Measurements from ENCODE around the gene ARHGDIG.

DNA sequence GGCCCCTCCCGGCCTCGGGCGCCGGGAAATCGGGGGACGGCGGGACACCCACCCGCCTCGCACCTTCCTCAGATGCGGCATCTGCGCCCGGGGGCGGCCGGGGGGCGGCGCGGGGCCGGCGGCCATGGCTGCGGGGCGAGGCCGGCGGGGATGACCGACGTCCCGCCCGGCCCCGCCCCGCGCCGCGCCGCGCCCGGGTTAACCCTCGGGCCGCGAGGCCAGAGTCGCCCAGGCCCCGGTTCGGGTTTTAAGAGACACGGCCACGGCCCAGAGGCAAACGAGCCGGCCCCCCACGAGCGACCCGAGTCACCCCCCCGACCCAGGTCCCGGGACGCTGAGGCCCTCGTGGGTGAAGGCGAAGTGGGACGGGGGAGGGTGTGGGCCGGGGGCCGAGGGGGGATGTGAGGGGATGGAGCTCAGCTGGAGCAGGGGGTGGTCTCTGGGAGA is 4.6 kb upstream of the ARHGDIG start, which contains the start of gene RGS11:
- TF ChIP-seq, protein P1, sequence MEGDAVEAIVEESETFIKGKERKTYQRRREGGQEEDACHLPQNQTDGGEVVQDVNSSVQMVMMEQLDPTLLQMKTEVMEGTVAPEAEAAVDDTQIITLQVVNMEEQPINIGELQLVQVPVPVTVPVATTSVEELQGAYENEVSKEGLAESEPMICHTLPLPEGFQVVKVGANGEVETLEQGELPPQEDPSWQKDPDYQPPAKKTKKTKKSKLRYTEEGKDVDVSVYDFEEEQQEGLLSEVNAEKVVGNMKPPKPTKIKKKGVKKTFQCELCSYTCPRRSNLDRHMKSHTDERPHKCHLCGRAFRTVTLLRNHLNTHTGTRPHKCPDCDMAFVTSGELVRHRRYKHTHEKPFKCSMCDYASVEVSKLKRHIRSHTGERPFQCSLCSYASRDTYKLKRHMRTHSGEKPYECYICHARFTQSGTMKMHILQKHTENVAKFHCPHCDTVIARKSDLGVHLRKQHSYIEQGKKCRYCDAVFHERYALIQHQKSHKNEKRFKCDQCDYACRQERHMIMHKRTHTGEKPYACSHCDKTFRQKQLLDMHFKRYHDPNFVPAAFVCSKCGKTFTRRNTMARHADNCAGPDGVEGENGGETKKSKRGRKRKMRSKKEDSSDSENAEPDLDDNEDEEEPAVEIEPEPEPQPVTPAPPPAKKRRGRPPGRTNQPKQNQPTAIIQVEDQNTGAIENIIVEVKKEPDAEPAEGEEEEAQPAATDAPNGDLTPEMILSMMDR (IDR thresholded peaks at IDR 0.05): no peak
- no peak for TF ChIP-seq POLR2A (IDR thresholded peaks at IDR 0.05)
- TF ChIP-seq EP300 (IDR thresholded peaks at IDR 0.05): no peak
